Measurements from ENCODE around the gene CDH22. TPM values are rescaled to one million over a fixed set of nuclear protein-coding genes. Genes with fewer than 3 reads are reported as not detected.

The CDH22 gene
- total RNA-seq, 2 donors from 2014 or later = 0.22 to 0.77 TPM

DNA sequence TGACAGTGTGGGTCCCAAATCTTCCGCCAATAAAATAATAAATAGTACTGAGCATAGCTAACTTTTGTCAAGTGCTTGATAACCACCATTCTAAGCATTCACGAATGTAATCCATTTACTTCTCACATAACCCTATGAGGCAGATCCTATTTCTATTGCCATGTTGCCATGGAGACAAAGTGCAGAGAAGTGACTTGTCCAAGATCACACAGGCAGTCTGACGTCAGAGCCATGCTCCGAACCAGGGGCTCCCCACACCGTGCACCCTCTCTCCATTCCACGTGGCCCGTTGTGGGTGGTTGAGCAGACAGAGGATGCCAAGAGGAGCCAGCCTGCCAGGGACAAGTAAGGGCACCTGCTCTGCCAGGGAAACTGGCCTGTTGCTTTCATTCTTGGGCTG is 38.9 kb downstream of the CDH22 start:
- no peaks in the 10 kb centered on the region for H3K27me3 ChIP-seq (ENCODE audit: control insufficient read depth, insufficient read depth, low read length, poor library complexity, severe bottlenecking)
- WGBS, 2 experiments (ENCODE audit: insufficient coverage in 1 of 2, insufficient read length in 1 of 2) = 80 to 91% methylated on average over 6 to 7 of the region's 7 CpGs
- Mint-ChIP-seq H3K4me1 (peaks cover 55% of the 10 kb centered on the region), H3K4me3 (no peak overlapping the region), H3K27me3 (ENCODE audit: insufficient read depth) (peaks cover 2% of the 10 kb centered on the region), H3K9me3 (no peaks in the 10 kb centered on the region), H3K36me3 (ENCODE audit: low read depth) (no peaks in the 10 kb centered on the region), H3K27ac (no peak overlapping the region)
- no peak overlapping the region for H3K9ac ChIP-seq (ENCODE audit: extremely low read depth, low read length, poor library complexity, severe bottlenecking)
- TF ChIP-seq, protein P1, sequence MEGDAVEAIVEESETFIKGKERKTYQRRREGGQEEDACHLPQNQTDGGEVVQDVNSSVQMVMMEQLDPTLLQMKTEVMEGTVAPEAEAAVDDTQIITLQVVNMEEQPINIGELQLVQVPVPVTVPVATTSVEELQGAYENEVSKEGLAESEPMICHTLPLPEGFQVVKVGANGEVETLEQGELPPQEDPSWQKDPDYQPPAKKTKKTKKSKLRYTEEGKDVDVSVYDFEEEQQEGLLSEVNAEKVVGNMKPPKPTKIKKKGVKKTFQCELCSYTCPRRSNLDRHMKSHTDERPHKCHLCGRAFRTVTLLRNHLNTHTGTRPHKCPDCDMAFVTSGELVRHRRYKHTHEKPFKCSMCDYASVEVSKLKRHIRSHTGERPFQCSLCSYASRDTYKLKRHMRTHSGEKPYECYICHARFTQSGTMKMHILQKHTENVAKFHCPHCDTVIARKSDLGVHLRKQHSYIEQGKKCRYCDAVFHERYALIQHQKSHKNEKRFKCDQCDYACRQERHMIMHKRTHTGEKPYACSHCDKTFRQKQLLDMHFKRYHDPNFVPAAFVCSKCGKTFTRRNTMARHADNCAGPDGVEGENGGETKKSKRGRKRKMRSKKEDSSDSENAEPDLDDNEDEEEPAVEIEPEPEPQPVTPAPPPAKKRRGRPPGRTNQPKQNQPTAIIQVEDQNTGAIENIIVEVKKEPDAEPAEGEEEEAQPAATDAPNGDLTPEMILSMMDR (conservative IDR thresholded peaks at IDR 0.05) = no peak
- no peak for DNase-seq
- H3K36me3 ChIP-seq (ENCODE audit: control insufficient read depth, insufficient read depth, low read length) = no peaks in the 10 kb centered on the region
- no peak overlapping the region for H3K27ac ChIP-seq (ENCODE audit: low read depth, low read length)
- peaks cover 24% of the 10 kb centered on the region for H3K4me1 ChIP-seq (ENCODE audit: control insufficient read depth, insufficient read depth, low read length)
- H3K9me3 ChIP-seq (ENCODE audit: control insufficient read depth, low read length) = no peaks in the 10 kb centered on the region
- H3K4me3 ChIP-seq (ENCODE audit: low read length) = no peak overlapping the region

DNA sequence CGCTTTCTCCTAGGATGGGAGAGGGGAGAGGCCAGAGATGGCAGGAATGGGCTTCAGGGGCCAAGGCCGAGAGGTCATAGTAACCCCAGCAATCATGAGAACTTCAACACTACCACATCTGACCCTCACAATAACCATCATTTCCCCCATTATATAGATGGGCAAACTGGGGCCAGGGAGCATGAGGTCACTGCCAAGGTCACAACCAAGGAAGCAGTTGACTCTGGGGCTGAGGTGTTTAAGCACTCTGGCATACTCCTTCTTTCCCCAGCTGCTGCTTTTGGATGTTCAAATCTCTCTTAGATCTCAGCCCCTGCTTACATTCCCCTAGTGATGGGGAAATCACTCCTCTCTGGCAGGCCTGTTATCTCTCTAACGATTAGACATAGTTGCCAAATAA is 39.6 kb downstream of the CDH22 start:
- DNase-seq = no peak
- Histone ChIP-seq H3K27me3 (ENCODE audit: control insufficient read depth, insufficient read depth, low read length, poor library complexity, severe bottlenecking) (no peaks in the 10 kb centered on the region), H3K4me3 (ENCODE audit: low read length) (no peak overlapping the region), H3K9me3 (ENCODE audit: control insufficient read depth, low read length) (no peaks in the 10 kb centered on the region), H3K4me1 (ENCODE audit: control insufficient read depth, insufficient read depth, low read length) (peaks cover 24% of the 10 kb centered on the region), H3K36me3 (ENCODE audit: control insufficient read depth, insufficient read depth, low read length) (no peaks in the 10 kb centered on the region), H3K27ac (ENCODE audit: low read depth, low read length) (no peak overlapping the region), H3K9ac (ENCODE audit: extremely low read depth, low read length, poor library complexity, severe bottlenecking) (no peak overlapping the region)
- Mint-ChIP-seq H3K27me3 (ENCODE audit: insufficient read depth) (peaks cover 4% of the 10 kb centered on the region), H3K9me3 (no peaks in the 10 kb centered on the region), H3K4me1 (peaks cover 51% of the 10 kb centered on the region), H3K4me3 (no peak overlapping the region), H3K27ac (no peak overlapping the region), H3K36me3 (ENCODE audit: low read depth) (no peaks in the 10 kb centered on the region)
- WGBS, 2 experiments (ENCODE audit: insufficient coverage in 1 of 2, insufficient read length in 1 of 2) = 88 to 93% methylated on average over 2 to 3 of the region's 3 CpGs
- TF ChIP-seq, protein P1 (conservative IDR thresholded peaks at IDR 0.05) = no peak

DNA sequence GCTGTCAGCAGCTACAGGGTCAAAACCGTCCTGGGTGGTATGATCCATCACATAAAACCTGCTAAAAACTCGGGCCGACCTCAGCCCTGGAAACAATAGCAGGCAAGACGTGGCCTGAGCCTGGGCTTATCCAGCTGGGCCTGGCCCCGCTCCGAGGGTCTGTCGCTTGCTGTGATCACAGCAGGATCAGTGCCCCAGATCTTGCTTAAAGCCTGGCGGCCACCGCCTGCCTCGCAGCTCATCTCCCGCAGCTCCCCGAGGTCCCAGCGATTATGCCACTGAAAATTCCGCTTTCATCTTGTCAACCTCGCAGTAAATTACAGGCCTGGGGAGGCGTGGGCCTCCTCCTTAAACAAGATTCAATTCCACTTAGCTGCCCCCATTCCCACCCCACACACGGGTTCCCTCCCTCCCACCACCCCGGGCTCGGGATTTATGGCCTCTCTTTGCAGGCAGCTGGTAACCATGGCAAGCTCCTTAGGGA is 40.1 kb downstream of the CDH22 start:
- Histone ChIP-seq H3K36me3 (ENCODE audit: control insufficient read depth, insufficient read depth, low read length) (no peaks in the 10 kb centered on the region), H3K9ac (ENCODE audit: extremely low read depth, low read length, poor library complexity, severe bottlenecking) (no peak overlapping the region), H3K4me3 (ENCODE audit: low read length) (no peak overlapping the region), H3K27me3 (ENCODE audit: control insufficient read depth, insufficient read depth, low read length, poor library complexity, severe bottlenecking) (no peaks in the 10 kb centered on the region), H3K4me1 (ENCODE audit: control insufficient read depth, insufficient read depth, low read length) (peaks cover 24% of the 10 kb centered on the region), H3K9me3 (ENCODE audit: control insufficient read depth, low read length) (no peaks in the 10 kb centered on the region), H3K27ac (ENCODE audit: low read depth, low read length) (no peak overlapping the region)
- Mint-ChIP-seq H3K9me3 (no peaks in the 10 kb centered on the region), H3K4me1 (peaks cover 47% of the 10 kb centered on the region), H3K27me3 (ENCODE audit: insufficient read depth) (peaks cover 6% of the 10 kb centered on the region), H3K36me3 (ENCODE audit: low read depth) (no peaks in the 10 kb centered on the region), H3K27ac (no peak overlapping the region), H3K4me3 (no peak overlapping the region)
- WGBS, 2 experiments (ENCODE audit: insufficient coverage in 1 of 2, insufficient read length in 1 of 2) = 35 to 41% methylated on average over 16 to 19 of the region's 19 CpGs
- TF ChIP-seq, protein P1 (conservative IDR thresholded peaks at IDR 0.05) = peak; percentile 63
- DNase-seq = peak; percentile 85
